Peyer's patch (tissue), 4 donors: ENCODE data around the gene PIAS1.

ENCODE experiments used
- POLR2A ChIP-seq, 2 donors: fragments of 450-650 bp; IDR thresholded peaks; one replicate each; pipeline ENCODE4 v1.5.1; 2017; ENCODE audit warnings: antibody characterized with exemption in 2 of 2, mild to moderate bottlenecking in 2 of 2, moderate library complexity in 2 of 2
- TF ChIP-seq, protein P1 (sequence below), 6 experiments: fragments of 450-650 bp in 4 of 6; fragments of 200-600 bp in 2 of 6; sonication (generic) in 1 of 6; IDR thresholded peaks; one replicate each; pipeline ENCODE4 v1.5.1; 2017 to 2019; ENCODE audit warnings: antibody characterized with exemption in 6 of 6, mild to moderate bottlenecking in 3 of 6, moderate library complexity in 1 of 6

DNA sequence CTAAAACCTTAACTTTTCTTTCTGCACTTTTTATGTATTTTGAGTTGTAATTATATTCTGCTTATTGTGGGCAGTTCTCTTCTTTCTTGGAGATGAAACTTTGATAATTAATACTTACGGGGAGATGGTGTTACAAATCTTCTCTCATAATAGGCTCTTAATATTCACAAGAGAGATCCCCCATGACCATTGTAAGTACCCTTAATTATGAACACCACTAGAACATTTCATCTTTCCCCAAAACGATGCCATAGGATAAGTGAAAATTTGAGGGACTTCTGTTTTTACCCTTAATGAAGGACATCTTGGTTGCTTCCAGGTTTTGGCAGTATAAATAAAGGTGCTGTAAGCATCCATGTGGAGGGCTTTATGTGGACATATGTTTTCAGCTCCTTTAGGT is 60.7 kb downstream of the PIAS1 start:
- TF ChIP-seq, protein P1, sequence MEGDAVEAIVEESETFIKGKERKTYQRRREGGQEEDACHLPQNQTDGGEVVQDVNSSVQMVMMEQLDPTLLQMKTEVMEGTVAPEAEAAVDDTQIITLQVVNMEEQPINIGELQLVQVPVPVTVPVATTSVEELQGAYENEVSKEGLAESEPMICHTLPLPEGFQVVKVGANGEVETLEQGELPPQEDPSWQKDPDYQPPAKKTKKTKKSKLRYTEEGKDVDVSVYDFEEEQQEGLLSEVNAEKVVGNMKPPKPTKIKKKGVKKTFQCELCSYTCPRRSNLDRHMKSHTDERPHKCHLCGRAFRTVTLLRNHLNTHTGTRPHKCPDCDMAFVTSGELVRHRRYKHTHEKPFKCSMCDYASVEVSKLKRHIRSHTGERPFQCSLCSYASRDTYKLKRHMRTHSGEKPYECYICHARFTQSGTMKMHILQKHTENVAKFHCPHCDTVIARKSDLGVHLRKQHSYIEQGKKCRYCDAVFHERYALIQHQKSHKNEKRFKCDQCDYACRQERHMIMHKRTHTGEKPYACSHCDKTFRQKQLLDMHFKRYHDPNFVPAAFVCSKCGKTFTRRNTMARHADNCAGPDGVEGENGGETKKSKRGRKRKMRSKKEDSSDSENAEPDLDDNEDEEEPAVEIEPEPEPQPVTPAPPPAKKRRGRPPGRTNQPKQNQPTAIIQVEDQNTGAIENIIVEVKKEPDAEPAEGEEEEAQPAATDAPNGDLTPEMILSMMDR (IDR thresholded peaks at IDR 0.05) = no peak
- TF ChIP-seq POLR2A (IDR thresholded peaks at IDR 0.05) = no peak
